ENCODE measurements around the gene FCHSD2.

DNA sequence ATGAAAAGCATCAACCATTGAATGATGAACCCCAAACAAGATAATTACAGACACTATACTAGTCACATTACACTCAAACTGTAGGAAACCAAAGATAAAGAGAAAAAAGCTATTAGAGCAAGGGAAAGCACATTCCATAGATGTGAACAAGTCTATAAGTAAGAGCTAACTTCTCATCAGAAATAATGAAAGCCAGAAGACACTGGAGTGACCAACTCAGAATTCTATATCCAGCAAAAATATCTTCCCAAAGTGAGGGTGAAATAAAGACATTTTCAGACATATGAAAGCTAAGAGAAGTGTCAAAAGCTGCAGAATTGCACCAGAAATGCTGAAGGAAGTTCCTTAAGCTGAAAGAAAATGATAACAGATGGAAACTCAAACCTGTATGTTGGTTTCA lies 17.3 kb downstream of the FCHSD2 start:
- no peak for TF ChIP-seq POLR2AphosphoS5 (IDR thresholded peaks at IDR 0.05)
- TF ChIP-seq EP300 (IDR thresholded peaks at IDR 0.05) = no peak

Measured in upper lobe of left lung (tissue), 4 donors.